ENCODE data around the gene GJC1.

The GJC1 gene

DNA sequence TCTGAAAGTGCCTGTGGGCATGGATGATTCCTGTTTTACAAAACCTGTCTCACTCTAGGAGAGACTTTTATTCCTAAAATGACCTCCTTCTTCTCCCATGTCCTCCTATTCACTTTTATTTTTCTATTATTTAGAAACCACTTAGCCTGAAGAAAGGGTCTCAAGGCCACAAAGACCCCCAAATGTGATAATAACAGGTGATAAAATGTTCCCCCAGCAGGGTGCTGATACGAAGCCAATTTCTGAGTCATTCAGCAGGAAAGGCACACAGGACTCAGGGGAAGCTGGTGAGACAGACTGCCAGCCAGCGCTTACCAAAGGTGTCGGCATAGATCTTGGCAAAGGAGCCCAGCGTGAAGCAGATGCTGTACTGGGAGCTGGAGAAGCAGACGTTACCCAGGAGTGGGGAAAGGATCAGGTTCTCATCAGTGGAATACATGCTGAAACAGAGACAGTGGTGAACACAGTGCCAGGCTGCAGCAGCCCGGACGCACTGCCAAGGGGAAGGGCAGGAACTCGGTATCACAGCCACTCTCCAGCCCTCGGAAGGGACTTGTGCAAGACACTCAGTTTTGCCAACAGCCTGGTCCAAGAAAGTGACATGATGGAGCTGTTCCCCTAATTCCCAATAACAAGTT is 42.2 kb upstream of the GJC1 start:
- peaks cover 81% of the 10 kb centered on the region for H3K36me3 ChIP-seq
- H3K9me3 ChIP-seq (ENCODE audit: severe bottlenecking): no peaks in the 10 kb centered on the region
- DNase-seq: no peak
- no peak overlapping the region for H3K27ac ChIP-seq
- no peaks in the 10 kb centered on the region for H3K27me3 ChIP-seq (ENCODE audit: insufficient read depth, low read depth, severe bottlenecking)
- no peak overlapping the region for H3K4me3 ChIP-seq (ENCODE audit: low read depth, low read length)
- no peak for TF ChIP-seq CTCF (IDR thresholded peaks at IDR 0.05; ENCODE audit: low read depth, low read length)

DNA sequence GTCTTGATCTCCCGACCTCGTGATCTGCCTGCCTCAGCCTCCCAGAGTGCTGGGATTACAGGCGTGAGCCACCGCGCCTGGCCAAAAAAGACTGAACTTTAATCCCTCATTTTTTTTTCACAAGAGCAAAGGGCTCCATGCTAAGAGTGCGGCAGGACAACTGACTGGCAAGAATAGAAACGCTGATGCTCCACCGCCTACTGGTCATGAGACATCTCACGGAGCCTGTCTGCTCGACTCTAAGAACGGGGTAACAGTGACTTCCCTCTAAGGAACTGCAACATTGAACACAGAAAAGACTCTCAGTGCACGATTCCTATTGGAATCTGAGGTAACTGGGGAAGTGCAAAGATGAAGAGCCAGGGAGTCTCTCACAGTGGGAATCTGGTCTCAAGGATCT is 41.5 kb upstream of the GJC1 start:
- H3K27me3 ChIP-seq (ENCODE audit: insufficient read depth, low read depth, severe bottlenecking): no peaks in the 10 kb centered on the region
- no peaks in the 10 kb centered on the region for H3K9me3 ChIP-seq (ENCODE audit: severe bottlenecking)
- H3K36me3 ChIP-seq: peaks cover 81% of the 10 kb centered on the region
- TF ChIP-seq CTCF (IDR thresholded peaks at IDR 0.05; ENCODE audit: low read depth, low read length): no peak
- no peak overlapping the region for H3K4me3 ChIP-seq (ENCODE audit: low read depth, low read length)
- no peak overlapping the region for H3K27ac ChIP-seq
- no peak for DNase-seq

- no peak for TF ChIP-seq CTCF (IDR thresholded peaks at IDR 0.05; ENCODE audit: low read depth, low read length)
- Histone ChIP-seq H3K4me3 (ENCODE audit: low read depth, low read length) (no peak overlapping the region), H3K36me3 (peaks cover 82% of the 10 kb centered on the region), H3K9me3 (ENCODE audit: severe bottlenecking) (no peaks in the 10 kb centered on the region), H3K27me3 (ENCODE audit: insufficient read depth, low read depth, severe bottlenecking) (no peaks in the 10 kb centered on the region), H3K27ac (no peak overlapping the region)
- no peak for DNase-seq
These were observed 37.8 kb upstream of the GJC1 start for GRCh38 chr17:44867841-44868240.

DNA sequence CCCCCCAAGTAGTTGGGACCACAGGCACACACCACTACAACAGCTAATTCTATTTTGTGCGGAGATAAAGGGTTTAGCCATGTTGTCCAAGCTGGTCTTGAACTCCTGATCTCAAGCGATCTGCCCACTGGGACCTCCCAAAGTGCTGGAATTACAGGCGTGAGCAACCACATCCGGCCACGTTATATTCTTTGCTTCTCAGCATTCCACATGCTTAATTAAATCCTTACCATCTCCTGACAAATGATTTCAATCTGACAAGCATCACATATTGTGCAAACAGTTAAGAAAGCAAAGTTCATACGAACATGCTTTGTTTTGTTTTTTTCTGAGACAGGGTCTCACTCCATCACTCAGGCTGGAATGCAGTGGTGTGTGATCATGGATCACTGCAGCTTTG is 35.8 kb upstream of the GJC1 start:
- Histone ChIP-seq H3K9me3 (ENCODE audit: severe bottlenecking) (no peaks in the 10 kb centered on the region), H3K4me3 (ENCODE audit: low read depth, low read length) (no peak overlapping the region), H3K36me3 (peaks cover 78% of the 10 kb centered on the region), H3K27ac (no peak overlapping the region), H3K27me3 (ENCODE audit: insufficient read depth, low read depth, severe bottlenecking) (no peaks in the 10 kb centered on the region)
- no peak for DNase-seq
- no peak for TF ChIP-seq CTCF (IDR thresholded peaks at IDR 0.05; ENCODE audit: low read depth, low read length)

DNA sequence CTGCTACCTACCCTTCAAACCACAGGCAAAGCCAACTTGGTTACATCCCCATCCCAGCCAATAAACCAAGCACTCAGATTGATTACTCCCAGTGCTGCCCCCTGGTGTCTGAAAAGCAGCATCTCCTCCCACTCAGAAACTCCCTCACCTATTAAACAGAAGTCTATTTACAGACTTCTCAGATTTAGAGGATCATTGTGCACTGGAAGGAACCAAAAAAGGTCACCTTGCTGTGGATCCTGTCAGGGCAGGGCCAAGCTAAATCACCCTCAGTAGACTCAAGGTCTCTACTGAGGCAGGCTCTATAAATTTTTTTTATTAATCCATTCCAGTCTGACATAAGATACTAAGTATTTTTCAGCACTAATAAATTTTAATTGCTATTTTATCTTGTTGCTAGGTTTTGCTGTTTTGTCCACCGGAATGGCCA is 35.2 kb upstream of the GJC1 start:
- H3K36me3 ChIP-seq: peaks cover 80% of the 10 kb centered on the region
- H3K4me3 ChIP-seq (ENCODE audit: low read depth, low read length): no peak overlapping the region
- H3K27me3 ChIP-seq (ENCODE audit: insufficient read depth, low read depth, severe bottlenecking): no peaks in the 10 kb centered on the region
- DNase-seq: peak; percentile 81
- no peaks in the 10 kb centered on the region for H3K9me3 ChIP-seq (ENCODE audit: severe bottlenecking)
- peak; percentile 81 for TF ChIP-seq CTCF (IDR thresholded peaks at IDR 0.05; ENCODE audit: low read depth, low read length)
- H3K27ac ChIP-seq: no peak overlapping the region

DNA sequence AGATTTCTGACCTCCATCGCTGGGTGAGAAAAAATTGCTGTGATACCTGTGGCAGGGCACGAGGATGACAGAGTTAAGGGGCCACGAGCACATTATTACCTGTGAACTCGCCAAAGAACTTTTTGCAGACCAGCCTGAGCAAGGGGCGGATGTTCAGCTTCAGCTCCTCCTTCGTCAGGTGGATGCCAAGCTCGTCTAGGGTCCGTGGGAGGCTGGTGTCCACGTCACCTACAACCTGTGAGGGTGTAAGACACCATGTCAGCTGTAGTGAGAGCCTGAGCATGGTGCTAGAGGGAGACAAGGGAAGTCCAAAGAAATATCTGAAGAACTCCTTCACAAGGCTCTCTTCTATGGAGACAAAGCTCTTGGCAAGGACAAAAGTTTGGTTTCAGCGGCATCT is 34.7 kb upstream of the GJC1 start:
- Histone ChIP-seq H3K9me3 (ENCODE audit: severe bottlenecking) (no peaks in the 10 kb centered on the region), H3K27ac (no peak overlapping the region), H3K36me3 (peaks cover 80% of the 10 kb centered on the region), H3K4me3 (ENCODE audit: low read depth, low read length) (no peak overlapping the region), H3K27me3 (ENCODE audit: insufficient read depth, low read depth, severe bottlenecking) (no peaks in the 10 kb centered on the region)
- no peak for DNase-seq
- TF ChIP-seq CTCF (IDR thresholded peaks at IDR 0.05; ENCODE audit: low read depth, low read length): no peak
